Nephron (organoid): Measurements from ENCODE around the gene FAM168A.

Experiments used
- H3K27ac Mint-ChIP-seq, 3 experiments: 2 replicates each; pipeline ENCODE4 v1.8.0; 2020; ENCODE audit warnings: mixed read lengths in 3 of 3, mild to moderate bottlenecking in 2 of 3, moderate library complexity in 1 of 3
- H3K27me3 Mint-ChIP-seq: 2 replicates; pipeline ENCODE4 v1.8.0; 2021; ENCODE audit warnings: low read depth, mild to moderate bottlenecking, moderate library complexity, mixed read lengths
- H3K36me3 Mint-ChIP-seq: 2 replicates; pipeline ENCODE4 v1.8.0; 2020; ENCODE audit warnings: low read depth, mixed read lengths
- H3K4me1 Mint-ChIP-seq: 2 replicates; pipeline ENCODE4 v1.8.0; 2020; ENCODE audit warnings: mixed read lengths
- H3K4me3 Mint-ChIP-seq, 3 experiments: 2 replicates each; pipeline ENCODE4 v1.8.0; 2020; ENCODE audit warnings: mild to moderate bottlenecking in 3 of 3, mixed read lengths in 3 of 3, moderate library complexity in 2 of 3
- H3K9me3 Mint-ChIP-seq: 2 replicates; pipeline ENCODE4 v1.8.0; 2020; ENCODE audit warnings: mixed read lengths
- CTCF ChIP-seq, 3 experiments: fragments of 200-600 bp; sonication (generic); IDR thresholded peaks; one replicate each; pipeline ENCODE4 v1.5.0; 2021; ENCODE audit warnings: antibody characterized with exemption in 3 of 3; ENCODE audit not compliant: unreplicated experiment in 3 of 3

FAM168A gene

GRCh38 chr11:73375830-73376159, 222.1 kb downstream of the FAM168A start:
- no peaks in the 10 kb centered on the region for H3K36me3 Mint-ChIP-seq
- no peaks in the 10 kb centered on the region for H3K9me3 Mint-ChIP-seq
- peak overlapping the region; percentile 28 to 55 (median 42) for H3K27ac Mint-ChIP-seq
- peaks cover 12% of the 10 kb centered on the region for H3K27me3 Mint-ChIP-seq
- TF ChIP-seq CTCF (IDR thresholded peaks at IDR 0.05; ENCODE audit: unreplicated experiment in 3 of 3): no peak
- peaks cover 20% of the 10 kb centered on the region for H3K4me1 Mint-ChIP-seq
- peak overlapping the region; percentile 81 to 84 (median 84) for H3K4me3 Mint-ChIP-seq

GRCh38 chr11:73374151-73374550, 223.8 kb downstream of the FAM168A start:
- peaks cover 7% of the 10 kb centered on the region for H3K36me3 Mint-ChIP-seq

GRCh38 chr11:73372375-73372993, 225.4 kb downstream of the FAM168A start:
- peaks cover 5% of the 10 kb centered on the region for H3K4me1 Mint-ChIP-seq
- no peak overlapping the region for H3K27ac Mint-ChIP-seq
- no peaks in the 10 kb centered on the region for H3K9me3 Mint-ChIP-seq
- peaks cover 3% of the 10 kb centered on the region for H3K27me3 Mint-ChIP-seq
- H3K4me3 Mint-ChIP-seq: peak overlapping the region in 1 of 3 experiments; percentile 27
- TF ChIP-seq CTCF (IDR thresholded peaks at IDR 0.05; ENCODE audit: unreplicated experiment in 3 of 3): no peak
- H3K36me3 Mint-ChIP-seq: peaks cover 11% of the 10 kb centered on the region

More at GRCh38 chr11:73374151-73374550, 223.8 kb downstream of the FAM168A start:
- H3K4me3 Mint-ChIP-seq: peak overlapping the region; percentile 25 to 45 (median 40)
- peaks cover 7% of the 10 kb centered on the region for H3K27me3 Mint-ChIP-seq
- H3K9me3 Mint-ChIP-seq: no peaks in the 10 kb centered on the region
- no peak for TF ChIP-seq CTCF (IDR thresholded peaks at IDR 0.05; ENCODE audit: unreplicated experiment in 3 of 3)
- peak overlapping the region in 2 of 3 experiments; percentile 19 to 24 for H3K27ac Mint-ChIP-seq
- H3K4me1 Mint-ChIP-seq: peaks cover 19% of the 10 kb centered on the region

GRCh38 chr11:73367482-73368024, 230.4 kb downstream of the FAM168A start:
- peaks cover 5% of the 10 kb centered on the region for H3K4me1 Mint-ChIP-seq
- H3K27me3 Mint-ChIP-seq: no peaks in the 10 kb centered on the region
- H3K36me3 Mint-ChIP-seq: peaks cover 42% of the 10 kb centered on the region
- no peak overlapping the region for H3K4me3 Mint-ChIP-seq
- peak overlapping the region in 1 of 3 experiments; percentile 43 for H3K27ac Mint-ChIP-seq
- no peak for TF ChIP-seq CTCF (IDR thresholded peaks at IDR 0.05; ENCODE audit: unreplicated experiment in 3 of 3)
- H3K9me3 Mint-ChIP-seq: no peaks in the 10 kb centered on the region

- Mint-ChIP-seq H3K27me3 (no peaks in the 10 kb centered on the region), H3K9me3 (no peaks in the 10 kb centered on the region), H3K27ac (peak overlapping the region; percentile 3 to 43 (median 26)), H3K36me3 (peaks cover 44% of the 10 kb centered on the region), H3K4me1 (peaks cover 5% of the 10 kb centered on the region), H3K4me3 (no peak overlapping the region)
- TF ChIP-seq CTCF (IDR thresholded peaks at IDR 0.05; ENCODE audit: unreplicated experiment in 3 of 3): no peak
These were observed 231.0 kb downstream of the FAM168A start for GRCh38 chr11:73366953-73367352.

- H3K36me3 Mint-ChIP-seq: peaks cover 47% of the 10 kb centered on the region
These were observed 231.7 kb downstream of the FAM168A start for GRCh38 chr11:73366265-73366610.

More at GRCh38 chr11:73366265-73366610, 231.7 kb downstream of the FAM168A start:
- Mint-ChIP-seq H3K9me3 (no peaks in the 10 kb centered on the region), H3K4me1 (peaks cover 5% of the 10 kb centered on the region), H3K27me3 (no peaks in the 10 kb centered on the region), H3K27ac (no peak overlapping the region), H3K4me3 (no peak overlapping the region)
- no peak for TF ChIP-seq CTCF (IDR thresholded peaks at IDR 0.05; ENCODE audit: unreplicated experiment in 3 of 3)
